ENCODE data around the gene SPA17. TPM values are rescaled to one million over a fixed set of nuclear protein-coding genes. Genes with fewer than 3 reads are reported as not detected.

The SPA17 gene
- total RNA-seq, 1 experiment from 2014 or later = 14.0 TPM

DNA sequence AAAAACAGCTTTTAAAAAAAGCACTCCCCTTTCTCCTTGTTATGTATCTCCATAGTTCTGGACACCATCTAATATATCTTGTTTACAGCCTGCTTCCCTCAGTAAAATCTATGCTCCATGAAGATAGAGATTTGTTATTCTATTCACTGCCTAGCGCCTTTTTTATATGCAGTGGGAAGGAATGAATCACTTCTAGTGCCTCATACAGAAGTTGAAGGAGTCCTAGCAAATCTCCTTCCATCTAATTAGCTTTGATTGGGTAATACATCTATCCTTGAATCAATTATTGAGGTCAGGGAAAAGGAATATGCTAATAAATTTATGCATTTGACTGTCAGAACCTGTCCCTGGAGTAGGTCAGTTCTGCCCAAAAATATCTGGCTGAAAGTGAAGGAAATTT lies 25.8 kb downstream of the SPA17 start:
- H3K4me1 ChIP-seq (ENCODE audit: insufficient read depth, low read length) = no peaks in the 10 kb centered on the region
- no peaks in the 10 kb centered on the region for H3K9me3 ChIP-seq (ENCODE audit: low read length)
- H3K9ac ChIP-seq (ENCODE audit: low read length) = no peak overlapping the region
- TF ChIP-seq EZH2phosphoT487 (IDR thresholded peaks at IDR 0.05; ENCODE audit: borderline replicate concordance, low read length) (no peak), EZH2 (IDR thresholded peaks at IDR 0.05; ENCODE audit: low read length, unreplicated experiment) (no peak)
- TF ChIP-seq, protein P1, sequence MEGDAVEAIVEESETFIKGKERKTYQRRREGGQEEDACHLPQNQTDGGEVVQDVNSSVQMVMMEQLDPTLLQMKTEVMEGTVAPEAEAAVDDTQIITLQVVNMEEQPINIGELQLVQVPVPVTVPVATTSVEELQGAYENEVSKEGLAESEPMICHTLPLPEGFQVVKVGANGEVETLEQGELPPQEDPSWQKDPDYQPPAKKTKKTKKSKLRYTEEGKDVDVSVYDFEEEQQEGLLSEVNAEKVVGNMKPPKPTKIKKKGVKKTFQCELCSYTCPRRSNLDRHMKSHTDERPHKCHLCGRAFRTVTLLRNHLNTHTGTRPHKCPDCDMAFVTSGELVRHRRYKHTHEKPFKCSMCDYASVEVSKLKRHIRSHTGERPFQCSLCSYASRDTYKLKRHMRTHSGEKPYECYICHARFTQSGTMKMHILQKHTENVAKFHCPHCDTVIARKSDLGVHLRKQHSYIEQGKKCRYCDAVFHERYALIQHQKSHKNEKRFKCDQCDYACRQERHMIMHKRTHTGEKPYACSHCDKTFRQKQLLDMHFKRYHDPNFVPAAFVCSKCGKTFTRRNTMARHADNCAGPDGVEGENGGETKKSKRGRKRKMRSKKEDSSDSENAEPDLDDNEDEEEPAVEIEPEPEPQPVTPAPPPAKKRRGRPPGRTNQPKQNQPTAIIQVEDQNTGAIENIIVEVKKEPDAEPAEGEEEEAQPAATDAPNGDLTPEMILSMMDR (conservative IDR thresholded peaks at IDR 0.05; ENCODE audit: low read depth, low read length) = no peak
- no peak overlapping the region for H3K4me3 ChIP-seq (ENCODE audit: low read length)
- POLR2A ChIA-PET (ENCODE audit: unreplicated experiment) = no interaction called here
- DNase-seq (no peak), ATAC-seq (no peak)
- no peak overlapping the region for H3K4me2 ChIP-seq (ENCODE audit: low read length)
- no peaks in the 10 kb centered on the region for H4K20me1 ChIP-seq (ENCODE audit: low read length)
- no peaks in the 10 kb centered on the region for H3K9me2 ChIP-seq (replicated peaks; ENCODE audit: low read length)
- peaks cover 9% of the 10 kb centered on the region for H3K27me3 ChIP-seq (ENCODE audit: low read length)
- no peaks in the 10 kb centered on the region for H3F3A ChIP-seq (ENCODE audit: low read length, unreplicated experiment)
- intact Hi-C loops (cut with micrococcal nuclease) = no loop called here
- no peak overlapping the region for H3K27ac ChIP-seq (ENCODE audit: low read length)
- CTCF ChIA-PET = no interaction called here
- no peaks in the 10 kb centered on the region for H3K36me3 ChIP-seq (ENCODE audit: low read depth, low read length)
- H3K79me2 ChIP-seq (ENCODE audit: low read length) = no peaks in the 10 kb centered on the region
- no TSS peak for BruUV-seq (replicated peaks)
- no peak overlapping the region for H2AFZ ChIP-seq (ENCODE audit: low read length)

DNA sequence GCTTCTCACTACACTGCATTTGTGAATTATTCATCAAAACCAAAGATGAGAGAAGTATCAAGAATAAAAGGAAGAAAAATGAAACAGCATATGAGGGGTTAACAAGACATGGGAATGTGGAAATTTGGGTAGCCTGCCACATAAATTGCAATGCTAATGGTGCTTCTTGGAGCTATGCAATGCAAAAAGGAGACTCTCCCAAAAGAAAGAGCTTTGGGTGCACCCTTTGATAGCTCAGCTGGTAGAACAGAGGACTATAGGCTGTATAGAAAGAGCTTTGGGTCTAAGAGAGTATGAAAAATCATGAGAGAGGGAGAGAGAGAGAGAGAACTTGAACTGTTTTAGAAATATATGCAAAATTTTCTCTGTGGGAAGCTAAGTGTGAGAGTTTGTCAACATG lies 26.3 kb downstream of the SPA17 start:
- Histone ChIP-seq H3F3A (ENCODE audit: low read length, unreplicated experiment) (no peaks in the 10 kb centered on the region), H3K9ac (ENCODE audit: low read length) (no peak overlapping the region), H3K79me2 (ENCODE audit: low read length) (no peaks in the 10 kb centered on the region), H4K20me1 (ENCODE audit: low read length) (no peaks in the 10 kb centered on the region), H3K9me2 (replicated peaks; ENCODE audit: low read length) (no peaks in the 10 kb centered on the region), H3K27me3 (ENCODE audit: low read length) (peaks cover 9% of the 10 kb centered on the region), H3K4me2 (ENCODE audit: low read length) (no peak overlapping the region), H3K27ac (ENCODE audit: low read length) (no peak overlapping the region), H3K9me3 (ENCODE audit: low read length) (no peaks in the 10 kb centered on the region), H3K36me3 (ENCODE audit: low read depth, low read length) (no peaks in the 10 kb centered on the region), H3K4me1 (ENCODE audit: insufficient read depth, low read length) (no peaks in the 10 kb centered on the region), H3K4me3 (ENCODE audit: low read length) (no peak overlapping the region), H2AFZ (ENCODE audit: low read length) (no peak overlapping the region)
- CTCF ChIA-PET = no interaction called here
- intact Hi-C loops (cut with micrococcal nuclease) = no loop called here
- POLR2A ChIA-PET (ENCODE audit: unreplicated experiment) = interaction anchor here (0.6 kb wide), 1 partner anchor 10 kb away, joined by 13 read pairs; no protein-coding TSS in a partner anchor
- no TSS peak for BruUV-seq (replicated peaks)
- DNase-seq (no peak), ATAC-seq (no peak)
- TF ChIP-seq, protein P1 (conservative IDR thresholded peaks at IDR 0.05; ENCODE audit: low read depth, low read length) = no peak
- TF ChIP-seq EZH2 (IDR thresholded peaks at IDR 0.05; ENCODE audit: low read length, unreplicated experiment) = no peak
- TF ChIP-seq EZH2phosphoT487 (IDR thresholded peaks at IDR 0.05; ENCODE audit: borderline replicate concordance, low read length) = no peak

DNA sequence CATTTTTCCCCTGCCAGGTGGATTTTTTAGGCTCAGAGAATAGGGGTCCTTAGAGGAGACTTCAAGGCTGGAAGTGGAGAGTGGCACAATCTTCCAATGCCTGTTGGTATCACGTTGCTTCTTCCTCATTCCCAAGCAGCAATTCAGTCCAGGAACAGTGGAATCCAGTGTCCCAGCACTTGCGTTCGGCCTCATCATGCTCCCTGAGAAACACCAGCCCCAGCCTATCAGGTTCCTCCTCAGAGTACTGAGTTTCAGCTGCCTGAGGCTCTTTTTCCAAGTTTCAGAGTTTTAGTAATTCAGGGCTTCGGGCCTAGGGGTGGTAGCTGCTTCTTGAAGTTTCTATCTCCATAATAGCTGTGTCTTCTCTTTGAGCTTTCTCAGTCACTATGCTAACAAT lies 34.1 kb downstream of the SPA17 start:
- H3K27ac ChIP-seq (ENCODE audit: low read length) = no peak overlapping the region
- H3K9ac ChIP-seq (ENCODE audit: low read length) = no peak overlapping the region
- H4K20me1 ChIP-seq (ENCODE audit: low read length) = no peaks in the 10 kb centered on the region
- peak overlapping the region; percentile 21 for H3K4me2 ChIP-seq (ENCODE audit: low read length)
- H3K4me3 ChIP-seq (ENCODE audit: low read length) = no peak overlapping the region
- ChIA-PET CTCF (no interaction called here), POLR2A (ENCODE audit: unreplicated experiment) (no interaction called here)
- H3K9me3 ChIP-seq (ENCODE audit: low read length) = no peaks in the 10 kb centered on the region
- H3K27me3 ChIP-seq (ENCODE audit: low read length) = 0 out of 2 replicates have a peak, but pooled peaks cover 3% of the 10 kb centered on the region
- intact Hi-C loops (cut with micrococcal nuclease) = no loop called here
- no TSS peak for BruUV-seq (replicated peaks)
- H3F3A ChIP-seq (ENCODE audit: low read length, unreplicated experiment) = no peaks in the 10 kb centered on the region
- TF ChIP-seq EZH2phosphoT487 (IDR thresholded peaks at IDR 0.05; ENCODE audit: borderline replicate concordance, low read length) (no peak), EZH2 (IDR thresholded peaks at IDR 0.05; ENCODE audit: low read length, unreplicated experiment) (no peak)
- TF ChIP-seq, protein P1 (conservative IDR thresholded peaks at IDR 0.05; ENCODE audit: low read depth, low read length) = no peak
- no peaks in the 10 kb centered on the region for H3K4me1 ChIP-seq (ENCODE audit: insufficient read depth, low read length)
- ATAC-seq (no peak), DNase-seq (peak; percentile 39)
- H3K79me2 ChIP-seq (ENCODE audit: low read length) = no peaks in the 10 kb centered on the region
- 0 out of 2 replicates have a peak, but pooled peaks cover 4% of the 10 kb centered on the region for H3K9me2 ChIP-seq (replicated peaks; ENCODE audit: low read length)
- H2AFZ ChIP-seq (ENCODE audit: low read length) = peak overlapping the region; percentile 38
- no peaks in the 10 kb centered on the region for H3K36me3 ChIP-seq (ENCODE audit: low read depth, low read length)

All from PC-3 (cell line).